Stimulated activated CD4-positive, alpha-beta T cell treated with anti-CD3 and anti-CD28 coated beads, TNF-alpha, amount 100 ng/mL, for 4 hours (primary cell): ENCODE measurements around the gene DERA.
"Not testable (repeated sequence)": the region's sequence is repeated elsewhere in the genome, so short reads cannot be mapped to it uniquely, and the experiment has no call there.

Source experiments
- DNase-seq, 3 experiments: peaks; one replicate each; pipeline ENCODE4 v3.0.0-alpha.2; 2020; ENCODE audit warnings: low read depth in 3 of 3

The DERA gene

DNA sequence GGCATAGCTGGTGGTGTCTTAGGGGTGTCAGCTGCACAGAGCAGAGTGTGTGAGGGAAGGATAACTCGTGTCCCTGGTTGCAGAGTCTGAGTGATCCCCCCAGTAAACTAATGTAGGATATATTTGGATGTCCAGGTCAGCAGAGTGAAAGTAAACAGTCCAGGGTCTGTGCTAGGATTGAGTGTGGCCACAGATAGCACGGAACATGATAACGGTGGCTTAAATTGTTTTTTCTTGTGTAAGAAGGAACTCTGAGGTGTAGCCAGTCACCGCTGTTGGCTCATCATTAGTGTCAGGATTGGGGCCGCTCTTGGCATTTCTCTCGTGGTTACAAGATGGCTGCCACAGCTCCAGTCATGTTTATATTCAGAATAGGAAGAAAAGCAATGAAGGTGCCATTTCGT is 97.3 kb downstream of the DERA start:
- no peak for DNase-seq

DNA sequence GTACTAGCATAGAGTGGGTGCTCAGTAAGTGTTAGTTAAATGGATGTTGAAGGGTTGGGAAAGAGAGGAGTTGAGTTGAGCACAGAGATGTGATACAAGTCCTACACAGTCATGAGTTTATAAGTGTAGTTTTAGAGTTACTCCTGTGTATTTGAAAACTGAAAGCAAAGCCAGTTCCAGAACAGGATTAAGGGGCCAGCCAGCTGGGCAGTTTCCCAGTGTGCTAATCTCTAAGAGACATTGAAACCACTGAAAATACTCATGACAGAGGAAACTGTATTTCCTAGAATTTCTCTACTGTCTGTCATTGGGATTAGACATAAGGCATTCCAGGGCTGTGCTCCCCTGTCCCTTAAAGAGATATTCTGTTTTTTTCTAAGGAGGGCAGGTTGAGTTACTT is 101.0 kb downstream of the DERA start:
- DNase-seq = no peak

DNA sequence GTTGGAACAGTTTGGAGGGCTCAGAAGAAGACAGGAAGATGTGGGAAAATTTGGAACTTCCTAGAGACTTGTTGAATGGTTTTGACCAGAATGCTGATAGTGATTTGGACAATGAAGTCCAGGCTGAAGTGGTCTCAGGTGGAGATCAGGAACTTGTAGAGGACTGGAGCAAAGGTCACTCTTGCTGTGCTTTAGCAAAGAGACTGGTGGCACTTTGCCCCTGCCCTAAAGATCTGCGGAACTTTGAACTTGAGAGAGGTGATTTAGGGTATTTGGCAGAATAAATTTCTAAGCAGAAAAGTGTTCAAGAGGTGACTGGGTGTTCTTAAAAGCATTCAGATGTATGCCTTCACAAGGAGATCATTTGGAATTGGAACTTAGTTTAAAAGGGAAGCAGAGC is 102.6 kb downstream of the DERA start:
- not testable (repeated sequence) for DNase-seq

DNA sequence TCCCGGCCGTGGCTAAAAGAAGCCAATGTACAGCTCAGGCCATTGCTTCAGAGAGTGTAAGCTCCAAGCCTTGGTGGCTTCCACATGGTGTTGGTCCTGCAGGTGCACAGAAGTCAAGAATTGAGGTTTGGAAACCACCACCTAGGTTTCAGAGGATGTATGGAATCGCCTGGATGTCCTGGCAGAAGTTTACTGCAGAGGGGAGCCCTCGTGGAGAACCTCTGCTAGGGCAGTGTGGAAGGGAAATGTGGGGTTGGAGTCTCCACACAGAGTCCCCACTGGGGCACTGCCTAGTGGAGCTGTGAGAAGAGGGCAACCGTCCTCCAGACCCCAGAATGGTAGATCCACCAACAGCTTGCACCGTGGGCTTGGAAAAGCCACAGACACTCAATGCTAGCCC is 103.3 kb downstream of the DERA start:
- not testable (repeated sequence) for DNase-seq

DNA sequence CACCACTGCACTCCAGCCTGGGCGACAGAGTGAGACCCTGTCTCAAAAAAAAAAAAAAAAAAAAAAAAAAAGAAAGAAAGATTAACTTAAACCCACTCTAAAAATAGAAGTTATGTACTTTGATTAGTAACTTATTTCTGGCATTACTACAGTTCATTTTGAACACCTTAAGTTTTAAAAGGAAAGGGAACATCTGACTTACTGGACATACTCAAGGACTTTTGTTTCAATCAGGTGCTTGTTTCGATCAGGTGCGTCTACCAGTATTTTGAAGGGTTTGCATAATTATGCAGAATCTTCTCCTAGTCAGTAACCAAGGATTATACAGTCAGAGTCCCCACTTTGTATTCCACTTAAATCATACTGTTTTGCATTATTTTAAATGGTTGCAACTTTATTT is 105.6 kb downstream of the DERA start:
- no peak for DNase-seq

DNA sequence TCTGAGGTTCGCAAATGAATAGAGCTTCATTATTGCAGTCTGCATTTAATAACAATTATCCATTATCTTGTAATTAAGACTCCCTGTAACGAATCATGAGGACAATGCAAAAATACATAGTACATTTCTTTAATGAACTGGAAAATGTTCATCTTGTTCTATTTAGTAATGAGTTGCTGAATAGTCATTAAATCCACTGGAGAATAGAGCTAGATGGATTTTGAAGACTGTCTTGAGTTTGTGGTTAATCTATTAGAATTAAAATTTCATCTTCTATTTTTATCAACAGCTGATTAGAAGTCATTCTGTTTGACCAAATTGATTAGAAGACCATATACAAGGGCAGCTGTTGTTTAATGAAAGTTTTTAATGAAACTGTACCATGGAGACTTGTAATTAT is 107.2 kb downstream of the DERA start:
- DNase-seq = no peak

DNA sequence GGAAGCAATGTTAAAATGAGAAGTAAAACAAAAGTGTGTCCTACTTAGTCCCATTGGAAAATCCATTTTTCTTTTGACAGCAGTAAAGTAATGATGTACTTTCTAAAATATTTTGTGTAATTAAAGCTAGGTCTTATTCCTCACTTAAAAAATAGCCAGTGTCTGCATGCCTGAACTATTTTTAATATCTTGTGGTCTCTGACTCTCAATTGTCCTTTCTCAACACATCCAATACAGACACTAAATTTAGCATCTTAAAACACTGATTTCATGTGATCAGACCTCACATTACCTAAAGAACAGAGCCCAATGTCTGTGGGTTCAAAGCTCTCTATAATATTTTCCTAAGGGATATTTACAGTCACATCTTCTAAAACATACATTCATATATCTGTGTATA is 108.0 kb downstream of the DERA start:
- DNase-seq = no peak

DNA sequence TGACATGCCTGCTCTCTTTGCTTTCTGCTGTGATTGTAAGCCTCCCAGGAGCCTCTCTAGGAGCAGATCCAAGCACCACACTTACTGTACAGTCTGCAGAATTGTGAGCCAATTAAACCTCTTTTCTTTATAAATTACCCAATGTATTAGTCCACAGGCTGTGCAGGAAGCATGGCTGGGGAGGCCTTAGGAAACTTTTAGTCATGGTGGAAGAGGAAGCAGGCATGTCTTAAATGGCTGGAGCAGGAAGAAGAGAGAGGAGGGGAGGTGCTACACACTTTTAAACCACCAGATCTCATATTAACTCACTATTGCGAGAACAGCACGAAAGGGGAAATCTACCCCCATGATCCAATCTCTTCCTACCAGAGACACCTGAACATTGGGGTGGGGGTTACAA is 108.9 kb downstream of the DERA start:
- no peak for DNase-seq

DNA sequence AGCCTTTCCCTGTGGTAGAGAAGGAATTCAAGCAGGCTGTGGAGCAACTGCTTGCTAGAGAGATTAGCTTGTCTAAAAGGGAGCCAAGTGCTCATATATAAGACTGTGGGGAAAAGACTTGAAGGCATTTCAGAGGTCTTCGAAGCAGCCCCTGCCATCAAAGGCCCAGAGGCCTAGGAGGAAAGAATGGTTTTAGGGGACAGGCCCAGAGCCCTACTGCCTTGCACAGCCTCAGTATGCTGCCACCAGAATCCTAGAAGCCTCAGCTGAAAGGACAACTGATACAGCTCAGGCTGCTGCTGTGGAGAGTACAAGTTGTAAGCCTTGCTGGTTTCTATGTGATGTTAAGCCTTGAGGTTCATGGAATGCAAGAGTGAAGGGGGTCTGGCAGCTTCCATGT is 109.9 kb downstream of the DERA start:
- no peak for DNase-seq

DNA sequence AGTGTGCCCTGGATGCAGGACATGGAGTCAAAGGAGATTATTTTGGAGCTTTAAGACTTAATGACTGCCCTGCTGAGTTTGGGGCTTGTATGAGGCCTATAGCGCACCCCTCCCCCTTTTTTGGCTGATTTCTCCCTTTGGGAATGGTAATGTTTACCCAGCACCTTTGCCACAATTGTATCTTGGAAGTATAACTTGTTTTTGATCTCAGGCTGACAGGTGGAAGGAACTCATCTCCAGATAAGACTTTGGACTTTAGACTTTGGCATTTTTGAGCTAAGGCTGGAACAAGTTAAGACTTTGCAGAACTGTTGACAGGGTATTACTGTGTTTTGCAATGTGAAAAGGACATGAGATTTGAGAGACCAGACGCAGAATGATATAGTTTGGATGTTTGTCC is 110.5 kb downstream of the DERA start:
- no peak for DNase-seq

DNA sequence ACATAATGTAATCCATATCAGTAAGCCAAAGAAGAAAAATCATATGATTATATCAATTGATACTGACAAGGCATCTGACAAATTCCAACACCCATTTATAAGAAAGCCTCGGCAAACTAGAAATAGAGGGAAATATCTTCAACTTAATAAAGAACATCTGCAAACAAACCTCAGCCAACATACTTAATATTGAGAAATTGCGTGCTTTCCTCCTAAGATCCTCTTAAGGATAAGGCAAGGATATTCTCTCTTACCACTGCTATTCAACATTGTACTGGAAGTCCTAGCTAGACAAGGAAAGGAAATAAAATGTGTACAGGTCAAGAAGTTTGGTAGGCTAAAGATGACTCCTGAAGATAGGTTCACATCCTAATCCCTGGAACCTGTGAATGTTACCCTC is 115.9 kb downstream of the DERA start:
- no peak for DNase-seq

DNA sequence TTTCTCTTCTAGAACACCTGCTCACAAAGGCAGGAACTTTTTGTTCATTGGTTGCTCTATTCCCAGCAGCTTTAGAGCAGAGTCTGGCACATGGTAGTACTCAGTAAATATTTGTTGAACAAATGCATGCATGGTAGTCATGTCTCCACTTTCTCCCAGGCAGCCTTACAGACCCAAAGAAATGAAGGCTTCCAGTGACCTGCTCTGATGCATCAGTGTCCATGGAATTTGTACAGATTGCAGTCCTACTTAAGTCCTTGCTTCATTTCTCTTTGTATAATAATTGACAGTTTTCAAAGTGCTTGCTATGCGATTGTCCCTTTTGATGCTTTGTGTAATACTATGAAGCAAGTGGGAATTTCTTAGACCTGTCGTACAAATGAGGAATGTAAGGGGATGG is 119.6 kb downstream of the DERA start:
- no peak for DNase-seq

DNA sequence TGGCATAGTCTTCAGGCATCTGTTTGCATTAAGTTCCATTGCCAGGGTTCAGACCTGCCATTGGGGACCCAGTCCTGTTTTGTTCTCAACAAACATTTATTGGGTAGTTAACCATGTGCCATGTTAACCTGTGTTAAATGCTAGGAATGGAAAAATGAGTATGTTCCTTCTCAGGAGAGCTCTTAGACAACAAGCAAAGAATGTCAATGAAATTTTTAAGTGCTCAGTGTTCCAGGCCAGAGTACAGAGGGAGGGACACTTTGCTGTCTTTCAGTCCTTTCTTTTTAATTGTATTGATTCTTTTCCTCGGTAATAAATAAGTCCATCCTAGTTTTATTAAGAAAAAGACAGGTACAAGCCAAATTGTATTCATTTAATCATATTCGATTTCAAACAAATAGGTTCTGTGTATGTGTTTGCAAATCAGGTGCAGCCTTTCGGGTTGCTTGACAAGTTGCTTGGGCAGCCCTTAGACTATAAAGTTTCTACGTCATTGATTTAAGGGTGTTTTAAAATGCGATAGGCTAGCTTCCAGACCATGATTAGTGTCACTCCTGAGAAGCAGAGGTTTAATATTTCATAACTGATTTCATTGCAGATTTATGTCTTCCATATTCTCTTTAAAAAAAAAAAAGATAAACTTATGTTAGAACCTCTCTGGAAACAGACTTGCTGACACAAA is 123.1 kb downstream of the DERA start:
- DNase-seq = no peak

DNA sequence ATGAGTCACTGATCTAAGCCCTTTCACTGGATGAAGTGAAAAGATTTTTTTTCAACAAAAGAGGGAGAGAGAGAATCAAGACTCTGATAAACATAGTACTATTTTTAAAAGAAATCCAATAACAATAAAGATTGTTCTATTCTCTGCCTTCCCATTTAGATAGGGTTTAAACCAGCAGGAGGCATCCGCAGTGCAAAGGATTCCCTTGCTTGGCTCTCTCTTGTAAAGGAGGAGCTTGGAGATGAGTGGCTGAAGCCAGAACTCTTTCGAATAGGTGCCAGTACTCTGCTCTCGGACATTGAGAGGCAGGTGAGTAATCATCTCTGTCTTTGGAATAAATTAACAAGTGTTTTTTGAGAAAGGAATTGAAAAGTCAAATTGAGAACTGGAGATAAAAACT is 124.9 kb downstream of the DERA start:
- no peak for DNase-seq

DNA sequence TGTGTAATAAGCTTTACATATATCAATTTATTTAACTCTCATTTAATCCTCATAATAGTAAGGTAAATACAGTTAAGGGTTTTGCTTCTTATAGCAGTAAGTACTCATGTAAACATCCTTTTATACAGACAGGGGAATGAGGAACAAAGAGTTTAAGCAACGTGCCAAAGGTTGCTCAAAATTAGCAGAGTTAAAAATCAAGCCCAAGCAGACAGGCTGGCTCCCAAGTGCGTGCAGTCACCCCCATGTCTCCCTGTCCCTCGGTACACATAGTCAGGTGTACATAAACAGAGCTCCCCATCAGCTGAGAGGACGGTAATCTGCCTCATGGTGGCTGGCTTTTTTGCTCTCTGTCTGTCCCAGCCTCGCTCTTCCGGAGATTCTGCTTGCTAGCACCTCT is 126.4 kb downstream of the DERA start:
- no peak for DNase-seq

DNA sequence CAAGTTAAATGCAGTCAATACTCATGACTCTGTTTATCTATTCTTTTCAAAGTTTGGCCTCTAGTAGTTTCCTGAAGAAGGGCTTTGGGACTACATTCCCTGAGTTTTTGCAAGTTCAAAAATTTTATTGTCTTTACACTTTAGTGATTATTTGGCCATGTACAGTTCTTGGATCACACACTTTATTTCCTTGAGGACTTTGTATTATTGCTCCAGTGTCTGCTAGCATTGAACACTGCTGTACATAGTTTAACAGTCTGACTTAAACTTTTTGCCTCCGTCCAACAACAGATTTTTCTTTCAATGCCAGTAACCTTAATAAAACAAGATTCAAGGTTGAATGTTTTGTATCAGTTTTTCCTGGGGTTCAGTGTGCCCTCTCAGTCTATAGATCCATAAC is 132.3 kb downstream of the DERA start:
- no peak for DNase-seq

DNA sequence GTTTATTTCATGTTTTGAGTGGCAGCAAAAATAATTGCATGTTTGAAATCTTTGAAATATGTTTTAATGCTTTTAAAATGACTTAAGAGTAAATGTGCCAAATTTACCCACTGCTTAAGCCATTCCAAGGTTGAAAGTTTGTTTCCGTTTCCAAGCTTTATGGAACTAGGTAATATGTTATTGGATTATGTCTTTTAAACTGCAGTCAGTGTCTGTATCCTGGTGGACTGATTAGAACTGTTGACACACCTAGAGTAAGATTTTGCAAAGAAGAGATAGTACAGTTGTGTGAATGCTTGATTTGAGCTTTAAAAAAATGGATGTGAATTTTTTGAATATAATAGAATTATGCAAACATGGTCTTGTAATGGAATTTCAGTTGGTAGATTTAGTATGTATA is 135.1 kb downstream of the DERA start:
- no peak for DNase-seq

DNA sequence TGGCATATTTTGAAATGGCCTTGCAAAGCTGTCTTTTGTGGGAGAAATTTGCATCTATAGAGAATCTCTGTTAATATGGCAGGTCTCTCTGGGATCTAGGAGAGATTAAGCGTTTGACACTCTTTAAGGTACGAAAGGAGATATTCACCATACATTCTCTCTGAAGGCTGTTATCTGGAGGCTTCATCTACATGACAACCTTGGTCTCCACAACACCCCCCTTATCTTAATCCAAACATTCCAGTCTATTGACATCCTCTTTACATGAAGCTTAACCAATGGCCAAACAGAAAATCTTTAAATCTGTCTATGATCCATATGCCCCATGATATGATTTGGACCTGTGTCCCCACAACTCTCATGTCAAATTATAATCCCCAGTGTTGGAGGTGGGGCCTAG is 137.4 kb downstream of the DERA start:
- no peak for DNase-seq

DNA sequence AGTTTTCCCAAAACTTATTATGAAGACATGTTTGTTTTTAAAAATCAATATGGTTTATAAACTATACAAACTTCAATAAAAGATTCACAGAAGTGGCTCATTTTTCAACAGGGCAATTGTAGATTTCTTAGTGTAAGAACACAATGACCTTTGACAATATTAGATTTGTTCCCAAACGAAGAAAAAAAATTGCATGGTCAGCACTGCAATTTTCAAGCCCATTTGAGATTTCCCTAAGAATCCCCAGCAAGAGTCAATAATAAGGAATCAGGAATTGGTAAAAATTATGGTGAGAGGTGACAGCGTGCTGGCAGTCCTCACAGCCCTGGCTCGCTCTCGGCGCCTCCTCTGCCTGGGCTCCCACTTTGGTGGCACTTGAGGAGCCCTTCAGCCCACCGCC is 145.8 kb downstream of the DERA start:
- DNase-seq = no peak

DNA sequence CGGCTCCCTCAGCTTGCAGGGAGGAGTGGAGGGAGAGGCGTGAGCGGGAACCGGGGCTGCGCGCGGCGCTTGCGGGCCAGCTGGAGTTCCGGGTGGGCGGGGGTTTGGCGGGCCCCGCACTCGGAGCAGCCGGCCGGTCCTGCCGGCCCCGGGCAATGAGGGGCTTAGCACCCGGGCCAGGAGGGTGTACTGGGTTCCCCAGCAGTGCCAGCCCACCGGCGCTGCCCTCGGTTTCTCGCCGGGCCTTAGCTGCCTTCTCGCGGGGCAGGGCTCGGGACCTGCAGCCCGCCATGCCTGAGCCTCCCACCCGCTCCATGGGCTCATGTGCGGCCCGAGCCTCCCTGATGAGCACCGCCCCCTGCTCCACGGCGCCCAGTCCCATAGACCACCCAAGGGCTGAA is 146.2 kb downstream of the DERA start:
- DNase-seq = not testable (repeated sequence)

DNA sequence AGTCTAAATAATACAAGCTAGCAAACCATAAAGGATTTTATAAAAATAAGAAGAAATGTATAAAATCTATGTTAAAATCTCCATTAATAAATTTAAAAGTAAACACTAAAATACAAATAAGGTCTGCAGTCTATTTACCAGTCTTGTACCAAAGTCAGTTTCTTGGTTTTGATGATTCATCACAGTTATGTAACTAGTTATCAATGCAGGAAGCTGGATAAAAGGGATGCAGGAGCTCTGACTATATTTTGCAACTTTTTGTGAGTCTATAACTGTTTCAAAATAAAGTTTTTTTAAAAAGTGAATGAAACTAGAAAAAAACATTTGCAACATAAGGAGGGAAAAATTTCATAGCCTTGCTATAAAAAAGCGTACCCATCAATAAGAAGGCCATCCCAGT is 151.5 kb downstream of the DERA start:
- no peak for DNase-seq

DNA sequence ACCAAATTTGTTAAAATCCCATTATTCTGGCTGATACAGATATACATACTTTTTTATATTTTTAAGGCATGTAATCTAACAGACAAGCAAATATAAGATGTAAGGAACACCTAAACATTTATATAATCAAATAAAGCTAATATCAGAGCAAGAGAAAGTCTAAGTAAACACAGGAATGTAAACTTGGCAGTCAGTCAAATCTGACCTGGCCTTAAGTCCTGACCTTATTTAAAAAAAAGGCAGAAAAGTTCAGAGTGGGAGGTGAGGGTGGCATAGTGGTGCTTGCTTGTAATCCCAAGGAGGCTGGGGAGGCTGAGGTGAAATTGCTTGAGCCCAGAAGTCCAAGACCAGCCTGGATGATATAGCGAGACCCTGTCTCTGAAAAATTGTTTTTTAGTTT is 152.6 kb downstream of the DERA start:
- no peak for DNase-seq

DNA sequence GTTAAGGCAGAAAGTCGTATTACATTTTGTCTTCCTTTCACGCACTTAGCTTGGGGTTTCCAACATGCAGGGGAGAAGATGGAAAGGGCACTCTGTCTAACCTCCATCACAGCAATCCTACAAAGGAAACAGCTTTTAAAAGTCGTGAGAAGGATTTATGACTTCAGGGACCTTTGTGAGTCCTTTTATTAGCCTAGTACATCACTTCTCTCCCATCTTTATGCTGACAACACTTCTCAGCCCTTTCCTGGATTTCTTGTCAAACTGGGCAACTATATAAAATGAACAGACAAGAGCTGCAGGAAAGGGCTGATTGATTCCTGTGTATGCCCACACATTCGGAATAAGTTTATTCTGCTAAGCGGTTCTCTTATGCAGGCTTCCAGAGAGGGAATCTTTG is 159.0 kb downstream of the DERA start:
- no peak for DNase-seq

DNA sequence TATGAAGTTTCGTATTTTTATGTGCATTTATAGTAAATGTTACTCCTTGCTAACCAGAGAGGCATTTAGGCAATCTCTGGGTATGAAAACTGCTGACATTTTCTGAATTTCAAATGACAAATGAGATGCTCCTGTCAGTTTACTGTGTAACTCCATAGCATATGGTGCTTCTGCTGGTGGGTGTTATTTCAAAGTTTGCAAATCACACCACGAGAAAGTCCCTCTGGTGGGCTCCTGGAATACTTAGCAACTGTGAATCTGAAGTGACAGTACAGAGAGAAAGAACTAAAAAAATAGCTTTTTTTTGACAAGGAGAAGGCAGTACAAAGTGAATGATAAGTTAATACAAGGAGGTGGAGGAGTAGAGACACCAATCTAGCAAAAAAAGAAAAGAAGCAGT is 161.5 kb downstream of the DERA start:
- no peak for DNase-seq

DNA sequence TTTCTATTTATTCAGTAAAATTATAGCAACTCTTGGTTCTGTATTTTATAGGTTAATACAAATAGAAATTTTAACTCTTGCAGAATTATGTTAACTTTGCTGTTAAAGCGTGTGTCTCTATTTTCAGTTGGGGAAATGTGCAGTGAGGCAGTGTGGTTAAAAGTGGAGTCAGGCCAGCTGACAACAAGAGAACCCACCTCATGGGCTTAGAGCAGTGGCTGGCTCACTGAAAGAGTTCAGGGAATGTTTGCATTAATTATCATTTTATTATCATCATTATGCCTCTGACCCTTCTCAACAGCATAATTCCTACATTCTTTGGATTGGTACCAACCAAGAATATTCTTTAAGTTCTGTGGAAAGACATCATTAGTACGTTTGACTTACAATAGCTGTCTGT is 163.8 kb downstream of the DERA start:
- DNase-seq = no peak
